H7 (cell line): ENCODE data around the gene CBX2. TPM values are rescaled to one million over a fixed set of nuclear protein-coding genes. Genes with fewer than 3 reads are reported as not detected.

ENCODE experiments used
- DNase-seq: peaks from one replicate; pipeline ENCODE4 v3.0.0; 2012
- H3K27me3 ChIP-seq: 2 replicates; pipeline ENCODE4 v1.6.0; 2011; ENCODE audit warnings: mild to moderate bottlenecking, low read length; ENCODE audit not compliant: control insufficient read depth, insufficient read depth
- H3K36me3 ChIP-seq: replicated peaks from 2 replicates; pipeline ENCODE4 v1.5.1; 2011; ENCODE audit warnings: low read length; ENCODE audit not compliant: control insufficient read depth, insufficient read depth
- H3K4me3 ChIP-seq: 2 replicates; pipeline ENCODE4 v1.5.1; 2011; ENCODE audit warnings: low read depth, mild to moderate bottlenecking, control low read depth, low read length, moderate library complexity; ENCODE audit not compliant: insufficient read depth
- total RNA-seq: library from RNA; depleted of rRNA; stranded (reverse); fragments of >200 nt; shearing (Covaris generic); gene quantifications from 2 replicates; pipeline ENCODE4 v1.2.3, GENCODE V29; 2014

The CBX2 gene
- total RNA-seq, 1 experiment from 2014 or later = 89.1 TPM

DNA sequence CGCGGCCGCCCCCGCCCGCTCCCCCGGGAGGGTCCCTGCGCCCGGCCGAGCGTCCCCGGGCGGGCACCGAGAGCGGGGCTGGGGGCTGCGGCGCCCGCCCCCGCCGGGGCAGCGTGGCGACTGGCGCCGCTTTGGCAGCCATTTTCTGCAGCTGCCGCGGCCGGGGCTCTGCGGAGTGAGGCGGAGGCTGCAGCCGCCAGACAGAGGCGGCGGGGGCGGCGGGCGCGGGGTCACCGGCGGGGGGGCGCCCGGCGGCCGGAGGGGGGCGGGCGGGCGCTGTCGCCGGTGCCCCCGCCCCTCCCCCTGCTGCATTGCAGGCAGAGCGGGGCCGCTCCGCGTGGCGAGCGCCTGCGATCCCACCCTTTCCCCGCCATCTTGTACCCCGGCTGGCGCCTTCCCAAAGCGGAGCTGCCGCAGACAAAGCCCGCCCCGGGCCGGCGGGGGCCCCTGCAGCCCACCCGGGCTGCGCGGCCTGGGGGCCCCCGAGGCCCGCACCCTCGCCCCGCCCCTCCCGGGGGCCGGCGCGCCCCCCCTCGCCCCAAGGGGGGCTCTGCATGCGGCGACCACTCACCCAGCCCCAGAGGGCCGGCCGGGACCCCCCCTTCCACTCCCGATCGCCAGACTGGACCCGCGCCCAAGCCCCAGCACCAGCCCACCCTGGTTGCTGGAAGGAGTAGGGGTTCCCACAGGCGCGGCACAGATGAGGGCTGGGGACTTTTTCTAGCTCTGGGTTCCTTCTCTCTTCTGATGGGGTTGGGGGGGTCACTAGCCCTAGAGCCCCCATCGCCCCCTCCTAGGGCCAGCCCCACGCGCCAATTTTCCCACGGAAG lies 35.6 kb downstream of the CBX2 start:
- Histone ChIP-seq H3K27me3 (peaks cover 94% of the 10 kb centered on the region), H3K36me3 (no peaks in the 10 kb centered on the region), H3K4me3 (peak overlapping the region; percentile 16; the same call in 1 of the 2 replicates)
- DNase-seq = peak; percentile 86

DNA sequence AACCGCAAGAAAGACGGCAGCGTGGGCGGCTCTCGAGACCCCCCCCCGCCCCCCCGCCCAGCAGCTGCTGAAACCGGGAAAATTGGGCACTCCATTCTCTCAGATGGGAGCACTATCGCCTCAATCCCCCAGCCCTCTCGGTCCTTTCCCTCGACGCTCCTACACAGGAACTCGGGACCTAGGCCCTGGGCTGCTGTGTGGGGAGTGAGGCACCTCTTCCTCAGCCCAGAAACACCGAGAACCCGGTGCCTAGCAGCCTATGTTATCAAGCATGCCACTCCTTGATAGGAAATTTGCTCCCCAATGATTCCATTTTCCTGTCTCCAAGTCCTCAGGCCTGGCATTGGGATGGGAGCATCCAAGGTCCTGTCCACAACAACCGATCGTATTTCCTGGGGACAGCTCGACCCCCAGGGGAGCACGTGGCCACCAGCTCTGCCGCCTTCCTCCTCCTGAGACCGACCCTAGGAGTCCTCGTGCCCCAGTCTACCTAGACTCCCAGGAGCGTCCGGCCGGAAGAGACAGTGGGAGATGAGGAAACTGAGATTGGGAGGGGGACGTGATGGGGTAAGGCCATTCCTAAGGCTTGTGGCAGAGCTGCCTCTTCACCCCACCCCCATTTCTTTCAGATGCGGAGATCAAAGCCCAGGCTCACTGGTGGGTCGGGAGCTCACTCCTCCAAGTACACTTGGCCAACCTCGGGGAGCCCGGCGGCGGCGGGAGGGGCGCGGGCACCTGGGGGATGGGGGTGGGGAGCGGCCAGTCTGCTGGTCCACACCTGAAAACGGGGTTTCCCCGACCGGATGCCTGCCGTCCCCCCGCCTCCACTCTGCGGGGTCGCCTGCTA lies 36.4 kb downstream of the CBX2 start:
- DNase-seq = peak; percentile 84

GRCh38 chr17:79814974-79815835 lies 37.3 kb downstream of the CBX2 start:
- H3K36me3 ChIP-seq = no peaks in the 10 kb centered on the region
- peaks cover 97% of the 10 kb centered on the region for H3K27me3 ChIP-seq
- DNase-seq = peak; percentile 83
- H3K4me3 ChIP-seq = peak overlapping the region; percentile 10; the same call in 1 of the 2 replicates

More for the DNA sequence above, 36.4 kb downstream of the CBX2 start:
- H3K27me3 ChIP-seq = peaks cover 94% of the 10 kb centered on the region
- no peaks in the 10 kb centered on the region for H3K36me3 ChIP-seq
- H3K4me3 ChIP-seq = peak overlapping the region; percentile 10; the same call in 1 of the 2 replicates

GRCh38 chr17:79815836-79816461 lies 38.0 kb downstream of the CBX2 start:
- DNase-seq = peak; percentile 81

GRCh38 chr17:79818026-79818758 lies 40.2 kb downstream of the CBX2 start:
- DNase-seq = no peak
- no peaks in the 10 kb centered on the region for H3K36me3 ChIP-seq
- H3K4me3 ChIP-seq = no peak overlapping the region
- peaks cover 81% of the 10 kb centered on the region for H3K27me3 ChIP-seq

More at GRCh38 chr17:79815836-79816461, 38.0 kb downstream of the CBX2 start:
- no peaks in the 10 kb centered on the region for H3K36me3 ChIP-seq
- H3K27me3 ChIP-seq = peaks cover 93% of the 10 kb centered on the region
- no peak overlapping the region for H3K4me3 ChIP-seq

- H3K27me3 ChIP-seq = peaks cover 73% of the 10 kb centered on the region
- no peak for DNase-seq
- H3K36me3 ChIP-seq = no peaks in the 10 kb centered on the region
- H3K4me3 ChIP-seq = no peak overlapping the region
Observed at GRCh38 chr17:79819085-79819484, 41.1 kb downstream of the CBX2 start.

- H3K4me3 ChIP-seq = no peak overlapping the region
- peaks cover 68% of the 10 kb centered on the region for H3K27me3 ChIP-seq
- no peak for DNase-seq
Observed at GRCh38 chr17:79819534-79820276, 41.8 kb downstream of the CBX2 start.

GRCh38 chr17:79820959-79821330 lies 43.0 kb downstream of the CBX2 start:
- no peaks in the 10 kb centered on the region for H3K36me3 ChIP-seq
- no peak overlapping the region for H3K4me3 ChIP-seq
- no peak for DNase-seq
- H3K27me3 ChIP-seq = peaks cover 64% of the 10 kb centered on the region

More at GRCh38 chr17:79819534-79820276, 41.8 kb downstream of the CBX2 start:
- H3K36me3 ChIP-seq = no peaks in the 10 kb centered on the region

- H3K27me3 ChIP-seq = peaks cover 64% of the 10 kb centered on the region
- H3K4me3 ChIP-seq = no peak overlapping the region
- no peaks in the 10 kb centered on the region for H3K36me3 ChIP-seq
- no peak for DNase-seq
Observed at GRCh38 chr17:79821331-79822095, 43.6 kb downstream of the CBX2 start.

DNA sequence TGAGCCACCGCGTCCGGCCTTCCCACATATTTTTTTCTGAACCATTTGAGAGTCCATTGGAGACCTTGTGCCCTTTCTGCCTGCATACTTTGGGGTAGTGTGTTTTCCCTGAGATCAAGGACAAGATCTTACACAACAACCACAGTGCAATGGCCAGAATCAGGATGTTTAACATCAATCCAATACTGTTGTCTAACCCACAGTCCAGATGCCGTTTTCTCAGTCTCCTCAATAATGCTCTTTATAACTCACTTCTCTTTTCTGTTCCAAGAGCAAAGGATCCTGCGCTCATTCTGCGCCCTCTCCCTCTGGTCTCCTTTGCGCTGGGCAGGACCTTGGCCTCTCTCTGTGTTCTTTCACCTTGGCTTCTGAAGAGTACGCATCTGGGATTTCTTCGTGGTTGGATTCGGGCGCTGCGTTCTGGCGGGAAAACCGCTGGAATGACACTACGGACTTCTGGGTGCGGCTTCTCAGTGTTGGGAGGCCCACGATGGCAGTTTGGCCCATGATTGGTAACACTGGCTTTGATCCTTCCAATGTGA lies 44.7 kb downstream of the CBX2 start:
- DNase-seq = no peak
- Histone ChIP-seq H3K4me3 (no peak overlapping the region), H3K36me3 (no peaks in the 10 kb centered on the region), H3K27me3 (peaks cover 55% of the 10 kb centered on the region)

DNA sequence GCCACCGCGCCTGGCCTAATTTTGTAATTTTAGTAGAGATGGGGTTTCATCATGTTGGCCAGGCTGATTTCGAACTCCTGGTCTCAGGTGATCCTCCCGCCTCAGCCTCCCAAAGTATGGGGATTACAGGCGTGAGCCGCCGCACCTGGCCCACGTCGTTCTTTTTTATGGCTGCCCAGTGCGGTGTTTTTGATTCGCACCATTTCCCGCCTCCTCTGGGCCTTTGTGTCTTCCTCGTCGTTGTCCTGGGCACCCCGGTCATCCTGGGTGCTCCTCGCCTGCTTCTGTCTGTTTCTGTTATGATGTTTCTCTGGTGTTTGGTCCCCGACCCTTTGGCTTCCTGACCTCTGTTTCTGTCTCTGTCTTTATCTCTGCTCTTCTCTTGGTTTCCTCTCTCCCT lies 46.3 kb downstream of the CBX2 start:
- DNase-seq = no peak
- Histone ChIP-seq H3K4me3 (no peak overlapping the region), H3K27me3 (peaks cover 43% of the 10 kb centered on the region)

More for the DNA sequence above, 46.3 kb downstream of the CBX2 start:
- H3K36me3 ChIP-seq = no peaks in the 10 kb centered on the region
